Measurements from ENCODE around the gene ADAMTS18.

DNA sequence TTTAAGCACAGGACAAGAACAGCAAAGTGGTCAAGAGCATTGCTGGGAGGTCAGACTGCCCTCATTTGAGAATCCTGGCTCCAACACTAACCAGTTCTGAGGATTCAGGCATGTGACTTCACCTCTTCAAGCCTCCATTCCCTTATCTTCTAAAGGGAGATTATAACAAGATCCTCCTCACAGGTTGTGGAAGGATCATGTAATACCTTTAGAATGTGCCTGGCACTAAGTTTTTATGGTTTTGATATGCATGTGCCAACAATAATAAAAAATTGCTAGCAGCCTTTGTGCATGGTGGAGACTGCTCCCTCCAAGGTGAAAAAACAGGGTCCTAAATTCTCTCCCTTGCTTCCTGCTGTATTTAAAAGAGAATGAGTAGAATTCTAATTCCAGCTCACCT lies 36.0 kb upstream of the ADAMTS18 start:
- TF ChIP-seq POLR2AphosphoS5 (IDR thresholded peaks at IDR 0.05) (no peak), EP300 (IDR thresholded peaks at IDR 0.05; ENCODE audit: low read depth) (no peak)
